ENCODE measurements around the gene CUBN. TPM values are rescaled to one million over a fixed set of nuclear protein-coding genes. Genes with fewer than 3 reads are reported as not detected.

Gene CUBN
- total and polyA plus RNA-seq, 9 of the 15 experiments (the other 6 are each of a cell fraction or from before 2014, with no cell fraction given), result 0.04 to 0.33 (median 0.09) TPM

GRCh38 chr10:16948361-16948760 is 181.2 kb downstream of the CUBN start:
- Histone ChIP-seq H3K79me2 (ENCODE audit: control insufficient read depth, insufficient read depth, low read length) (no peaks in the 10 kb centered on the region), H4K20me1 (replicated peaks; ENCODE audit: control insufficient read depth, insufficient read depth, low read length) (no peaks in the 10 kb centered on the region), H3K9me3 (replicated peaks; ENCODE audit: control insufficient read depth, insufficient read depth, low read depth, low read length) (no peaks in the 10 kb centered on the region), H3K4me3 (no peak overlapping the region), H2AFZ (ENCODE audit: low read depth, low read length) (no peak overlapping the region), H3K9me1 (ENCODE audit: control insufficient read depth, insufficient read depth, low read length) (no peaks in the 10 kb centered on the region), H3K27me3 (ENCODE audit: control insufficient read depth in 2 of 2, insufficient read depth in 2 of 2, low read length in 2 of 2) (no peaks in the 10 kb centered on the region), H3K4me1 (replicated peaks in 1 of 2; ENCODE audit: control insufficient read depth in 2 of 2, insufficient read depth in 2 of 2, low read length in 2 of 2) (peaks cover 0 to 13% of the 10 kb centered on the region in 2 experiments; a peak in 3 of 5 replicates), H3K27ac (ENCODE audit: extremely low read depth, low read depth, low read length) (no peak overlapping the region), H3K9ac (ENCODE audit: insufficient read depth in 1 of 2, low read depth in 2 of 2, low read length in 2 of 2) (no peak overlapping the region), H3K36me3 (ENCODE audit: control insufficient read depth, insufficient read depth, low read length) (no peaks in the 10 kb centered on the region), H3K4me2 (ENCODE audit: insufficient read depth, low read length) (no peak overlapping the region)
- WGBS (ENCODE audit: insufficient coverage, low coverage, missing lambda C conversion rate), result 54% methylated on average over 12 of the region's 12 CpGs
- intact Hi-C loops (cut with micrococcal nuclease), result no loop called here
- no peak for DNase-seq (ENCODE audit: extremely low read depth in 1 of 4, low spot score in 3 of 4)
- FAIRE-seq, result no peak
- no peak for TF ChIP-seq RBM39 (optimal IDR thresholded peaks at IDR 0.05; ENCODE audit: low read depth, low read length)
- TF ChIP-seq, protein P1, sequence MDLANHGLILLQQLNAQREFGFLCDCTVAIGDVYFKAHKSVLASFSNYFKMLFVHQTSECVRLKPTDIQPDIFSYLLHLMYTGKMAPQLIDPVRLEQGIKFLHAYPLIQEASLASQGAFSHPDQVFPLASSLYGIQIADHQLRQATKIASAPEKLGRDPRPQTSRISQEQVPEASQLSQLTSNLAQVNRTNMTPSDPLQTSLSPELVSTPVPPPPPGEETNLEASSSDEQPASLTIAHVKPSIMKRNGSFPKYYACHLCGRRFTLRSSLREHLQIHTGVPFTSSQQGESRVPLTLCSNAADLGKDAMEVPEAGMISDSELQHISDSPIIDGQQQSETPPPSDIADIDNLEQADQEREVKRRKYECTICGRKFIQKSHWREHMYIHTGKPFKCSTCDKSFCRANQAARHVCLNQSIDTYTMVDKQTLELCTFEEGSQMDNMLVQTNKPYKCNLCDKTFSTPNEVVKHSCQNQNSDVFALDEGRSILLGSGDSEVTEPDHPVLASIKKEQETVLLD (IDR thresholded peaks at IDR 0.05), result no peak
- no peak for TF ChIP-seq ATF7 (IDR thresholded peaks at IDR 0.05)
- TF ChIP-seq ZNF239 (CRISPR knock-in tag; IDR thresholded peaks at IDR 0.05), result no peak
- no peak for TF ChIP-seq HDGF (IDR thresholded peaks at IDR 0.05)
- TF ChIP-seq CEBPG (CRISPR knock-in tag; IDR thresholded peaks at IDR 0.05), result no peak
- TF ChIP-seq CEBPG (tag; conservative IDR thresholded peaks at IDR 0.05 in 1 of 2, IDR thresholded peaks at IDR 0.05 in 1 of 2), result no peak
- TF ChIP-seq FOXO4 (CRISPR knock-in tag; IDR thresholded peaks at IDR 0.05), result no peak
- no peak for TF ChIP-seq ZNF24 (IDR thresholded peaks at IDR 0.05)
- no peak for TF ChIP-seq NUFIP1 (IDR thresholded peaks at IDR 0.05; ENCODE audit: partially characterized antibody)
- TF ChIP-seq NFE2 (IDR thresholded peaks at IDR 0.05; ENCODE audit: low read depth), result no peak
- TF ChIP-seq ZNF133 (CRISPR knock-in tag; IDR thresholded peaks at IDR 0.05), result no peak
- no peak for TF ChIP-seq CCAR2 (IDR thresholded peaks at IDR 0.05; ENCODE audit: low read depth, low read length)
- TF ChIP-seq HOXB6 (CRISPR knock-in tag; IDR thresholded peaks at IDR 0.05; ENCODE audit: borderline replicate concordance), result no peak
- no peak for TF ChIP-seq ASH1L (IDR thresholded peaks at IDR 0.05; ENCODE audit: borderline replicate concordance, low read depth, partially characterized antibody)
- TF ChIP-seq ZNF551 (CRISPR knock-in tag; IDR thresholded peaks at IDR 0.05), result no peak
- CTCF ChIA-PET (ENCODE audit: low intra/inter-chr PET ratio), result no interaction called here
- no peak for ATAC-seq
- BruUV-seq (replicated peaks), result no TSS peak
- in situ Hi-C loops (cut with MboI), result no loop called here
- POLR2A ChIA-PET, result no interaction called here

Measured in K562 (cell line).